ENCODE measurements around the gene C21orf58.
"Not testable (repeated sequence)": the region's sequence is repeated elsewhere in the genome, so short reads cannot be mapped to it uniquely, and the experiment has no call there.

The C21orf58 gene

DNA sequence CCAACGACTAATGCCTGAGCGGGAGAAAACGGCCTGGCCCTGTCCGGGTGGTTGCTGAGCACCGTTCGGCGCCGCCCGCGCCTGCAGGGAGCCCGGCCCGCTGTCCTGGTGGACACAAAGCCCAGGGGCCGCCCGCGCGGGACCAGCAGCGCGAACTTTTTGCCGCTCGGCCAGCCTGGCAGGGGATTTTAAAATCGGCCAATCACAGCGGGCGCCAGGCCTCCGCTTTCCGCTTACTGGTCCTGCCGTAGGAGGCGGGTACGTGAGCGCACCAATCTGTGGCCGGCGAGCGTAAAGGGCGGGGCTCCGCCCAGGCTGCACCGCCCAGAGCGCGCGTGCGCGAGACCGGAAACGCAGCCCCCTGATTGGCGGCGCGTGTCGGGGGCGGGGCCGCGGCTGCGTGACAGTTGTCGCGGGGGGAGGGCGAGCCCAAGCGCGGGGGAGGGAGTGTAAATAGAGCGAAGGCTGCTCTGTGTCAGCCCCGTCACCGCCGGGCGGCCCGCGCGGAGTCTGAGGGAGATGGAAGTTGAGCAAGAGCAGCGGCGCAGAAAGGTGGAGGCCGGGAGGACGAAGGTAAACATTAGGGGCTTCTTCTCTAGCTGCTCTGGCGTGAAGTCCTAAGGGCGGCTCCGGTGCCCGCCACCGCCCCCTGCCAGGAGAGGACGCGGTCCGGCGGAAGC is at the start of gene C21orf58, which contains the start of gene PCNT:
C21orf58 (minus strand) TSS at position 161 of the 680 bp plus-strand sequence. CDS start 1,132 bp downstream, outside the sequence.
PCNT (plus strand) TSS at position 447 of the 680 bp plus-strand sequence; CDS start at position 520, 73 bp downstream.
- DNase-seq = peak; percentile 98

DNA sequence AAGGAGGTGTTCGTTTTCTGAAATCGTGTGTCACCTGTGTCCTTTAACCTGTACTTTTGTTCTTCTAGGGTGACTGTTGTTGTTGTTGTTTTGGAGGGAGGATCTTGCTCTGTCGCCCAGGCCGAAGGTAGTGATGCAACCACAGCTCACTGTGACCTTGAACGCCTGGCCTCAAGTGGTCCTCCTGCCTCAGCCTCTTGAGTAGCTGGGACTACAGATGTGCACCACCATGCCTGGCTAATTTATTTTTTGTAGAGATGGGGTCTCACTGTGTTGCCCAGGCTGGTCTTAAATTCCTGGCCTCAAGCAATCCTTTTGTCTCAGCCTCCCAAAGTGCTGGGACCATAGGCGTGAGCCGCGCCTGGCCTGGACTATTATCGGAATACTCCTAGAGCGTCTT is 49.3 kb upstream of the C21orf58 start:
- not testable (repeated sequence) for DNase-seq

DNA sequence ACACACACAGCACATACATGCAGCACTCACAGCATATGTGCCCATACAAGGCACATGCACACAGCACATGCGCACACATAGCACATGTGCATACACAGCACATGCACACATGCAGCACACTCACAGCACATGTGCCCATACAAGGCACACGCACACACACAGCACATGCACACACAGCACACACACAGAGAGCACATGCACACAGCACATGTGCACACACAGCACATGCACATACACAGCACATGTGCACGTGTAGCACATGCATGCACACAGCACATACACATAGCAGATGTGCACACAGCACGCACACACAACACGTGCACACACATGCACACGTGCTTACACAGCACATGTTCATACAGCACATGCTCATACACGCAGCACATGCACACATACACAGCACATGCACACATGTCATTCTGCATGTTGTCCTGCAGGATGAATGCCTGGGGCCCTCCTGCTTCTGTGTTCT is 48.4 kb upstream of the C21orf58 start:
- DNase-seq = no peak

DNA sequence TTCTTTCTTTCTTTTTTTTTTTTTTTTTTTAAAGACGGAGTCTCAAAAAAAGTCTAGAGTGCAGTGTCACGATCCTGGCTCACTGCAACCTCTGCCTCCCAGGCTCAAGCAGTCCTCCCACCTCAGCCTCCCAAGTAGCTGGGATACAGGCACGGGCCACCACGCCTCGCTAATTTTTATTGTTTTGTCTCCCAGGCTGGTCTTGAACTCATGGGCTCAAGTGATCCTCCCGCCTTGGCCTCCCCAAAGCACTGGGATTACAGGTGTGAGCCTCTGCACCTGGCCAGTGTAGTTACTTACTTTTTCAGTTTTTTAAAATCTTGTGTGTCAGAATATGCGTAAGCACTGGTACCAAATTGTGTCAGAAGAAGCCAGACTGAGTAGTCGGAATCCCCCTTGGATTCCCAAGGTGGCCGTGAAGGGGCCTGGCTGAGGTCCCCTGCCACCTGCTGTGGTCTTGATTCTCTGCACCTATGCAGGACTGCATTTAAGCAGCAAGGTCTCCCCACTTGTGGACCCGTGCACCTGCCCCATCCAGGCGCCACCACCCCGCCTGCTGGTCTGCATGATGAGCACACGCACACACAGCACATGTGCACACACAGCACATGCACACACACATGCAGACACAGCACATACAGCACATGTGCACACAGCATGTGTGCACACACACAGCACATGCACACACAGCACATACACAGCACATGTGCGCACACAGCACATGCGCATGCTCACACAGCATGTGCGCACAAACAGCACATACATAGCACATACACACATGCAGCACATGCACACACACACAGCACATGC is 47.7 kb upstream of the C21orf58 start:
- no peak for DNase-seq

DNA sequence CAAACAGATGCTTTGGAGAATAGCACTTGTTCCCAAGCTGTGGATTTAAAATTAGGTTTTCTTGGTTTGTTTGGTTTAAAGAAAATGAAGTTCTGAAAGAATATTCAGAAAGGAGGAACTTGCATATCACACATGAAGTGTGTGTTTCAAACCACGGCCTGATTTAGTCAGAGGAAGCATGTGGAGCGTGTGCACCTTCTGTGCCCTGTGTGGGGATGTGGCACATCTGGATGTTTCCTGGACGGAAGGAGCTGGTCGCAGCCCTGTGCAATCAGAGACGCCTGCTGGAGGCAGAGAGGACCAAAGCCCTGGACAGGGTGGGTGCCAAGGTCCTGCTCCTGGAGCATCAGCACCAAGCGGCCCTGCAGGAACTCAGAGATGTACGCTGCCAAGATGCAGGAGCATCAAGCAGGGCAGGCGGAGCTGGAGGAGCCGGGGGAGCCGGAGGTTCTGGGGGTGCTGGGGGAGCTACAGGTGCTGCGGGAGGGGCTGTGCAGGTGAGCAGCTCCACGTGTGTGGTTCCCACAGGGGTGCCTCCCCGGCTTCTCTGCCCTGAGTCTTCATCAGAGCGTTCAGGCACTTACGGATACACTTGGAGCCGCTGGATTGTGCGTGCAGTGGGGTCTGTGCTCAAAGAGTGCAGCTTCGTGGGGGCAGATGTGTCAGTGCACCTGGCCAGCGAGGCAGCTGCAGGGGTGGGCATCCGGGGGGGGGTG is 46.0 kb upstream of the C21orf58 start:
- no peak for DNase-seq

DNA sequence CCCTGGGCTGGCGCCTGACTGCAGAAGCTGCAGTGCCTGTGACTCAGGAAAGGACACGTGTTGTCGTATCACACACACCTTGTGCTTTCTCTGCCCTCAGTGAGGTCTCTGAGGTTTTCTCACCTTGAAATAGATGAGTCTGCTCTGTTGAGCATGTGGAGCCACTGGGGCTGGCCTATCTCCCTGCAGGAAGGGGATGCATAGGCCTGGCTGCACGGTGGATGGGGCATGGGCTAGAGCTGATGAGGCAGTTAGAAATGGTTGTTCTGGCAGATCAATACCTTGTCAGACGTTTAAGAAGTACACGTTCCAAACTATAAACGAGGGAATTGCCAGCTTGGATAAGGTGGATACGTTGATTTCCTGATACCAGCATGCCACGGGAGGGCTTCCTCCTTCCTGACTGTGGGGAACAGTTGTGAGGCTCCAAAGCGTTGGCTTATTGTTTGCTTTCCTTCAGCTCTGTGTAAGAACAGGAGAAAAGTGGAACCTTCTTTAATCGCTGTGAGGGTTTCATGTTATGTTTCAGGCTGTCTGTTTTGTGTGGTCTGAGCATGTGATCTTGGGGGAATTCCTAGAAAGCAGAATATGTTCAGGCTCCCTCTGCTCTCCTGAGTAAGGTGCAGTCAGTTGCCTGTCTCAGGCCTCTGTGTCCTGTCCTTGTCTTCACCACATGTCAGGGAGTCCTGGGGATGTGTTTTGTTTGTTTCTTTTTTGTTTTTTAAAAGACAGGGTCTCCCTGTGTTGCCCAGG is 45.0 kb upstream of the C21orf58 start:
- DNase-seq = peak; percentile 53

DNA sequence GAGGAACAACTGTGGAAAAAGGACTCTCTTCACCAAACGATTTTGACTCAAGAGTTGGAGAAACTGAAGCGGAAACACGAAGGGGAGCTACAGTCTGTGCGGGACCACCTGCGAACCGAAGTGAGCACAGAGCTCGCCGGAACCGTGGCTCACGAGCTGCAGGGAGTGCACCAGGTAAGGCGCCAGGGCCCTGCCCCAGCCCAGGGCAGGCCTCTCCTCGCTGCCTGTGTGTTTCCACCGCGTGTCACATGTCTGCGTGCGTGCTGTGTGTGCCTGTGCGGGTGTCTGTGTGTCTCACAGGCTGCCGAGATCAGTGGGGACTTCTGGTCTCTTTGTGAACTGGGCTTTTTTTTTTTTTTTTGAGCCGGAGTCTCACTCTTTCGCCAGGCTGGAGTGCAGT is 43.3 kb upstream of the C21orf58 start:
- DNase-seq = no peak

DNA sequence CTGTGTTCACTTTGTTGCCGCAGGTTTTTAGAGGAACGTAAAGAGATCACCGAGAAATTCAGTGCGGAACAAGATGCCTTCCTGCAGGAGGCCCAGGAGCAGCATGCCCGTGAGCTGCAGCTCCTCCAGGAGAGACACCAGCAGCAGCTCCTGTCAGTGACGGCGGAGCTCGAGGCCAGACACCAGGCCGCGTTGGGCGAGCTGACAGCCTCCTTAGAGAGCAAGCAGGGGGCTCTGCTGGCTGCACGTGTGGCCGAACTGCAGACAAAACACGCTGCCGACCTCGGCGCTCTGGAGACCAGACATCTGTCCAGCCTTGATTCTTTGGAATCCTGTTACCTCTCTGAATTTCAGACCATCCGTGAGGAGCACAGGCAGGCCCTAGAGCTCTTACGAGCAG is 42.9 kb upstream of the C21orf58 start:
- no peak for DNase-seq

DNA sequence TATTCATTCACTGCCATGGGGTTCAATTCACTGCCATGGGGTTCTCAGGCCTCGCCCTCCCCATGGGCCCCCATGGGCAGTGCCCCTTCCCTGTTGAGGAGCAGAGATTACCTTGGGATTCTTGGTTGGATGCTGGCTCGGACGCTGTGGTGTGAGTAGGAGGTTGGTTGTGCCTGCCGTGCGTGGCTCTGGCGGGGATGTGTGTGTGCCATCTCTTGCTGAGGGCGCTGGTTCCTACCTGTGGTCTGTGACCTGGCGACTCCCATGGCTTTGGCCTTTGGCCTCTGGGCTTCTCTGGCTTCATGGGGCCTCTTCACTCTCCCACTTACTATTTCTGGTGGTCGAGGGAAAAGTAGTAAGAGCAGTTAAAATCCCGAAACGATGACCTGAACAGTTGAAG is 42.4 kb upstream of the C21orf58 start:
- no peak for DNase-seq

DNA sequence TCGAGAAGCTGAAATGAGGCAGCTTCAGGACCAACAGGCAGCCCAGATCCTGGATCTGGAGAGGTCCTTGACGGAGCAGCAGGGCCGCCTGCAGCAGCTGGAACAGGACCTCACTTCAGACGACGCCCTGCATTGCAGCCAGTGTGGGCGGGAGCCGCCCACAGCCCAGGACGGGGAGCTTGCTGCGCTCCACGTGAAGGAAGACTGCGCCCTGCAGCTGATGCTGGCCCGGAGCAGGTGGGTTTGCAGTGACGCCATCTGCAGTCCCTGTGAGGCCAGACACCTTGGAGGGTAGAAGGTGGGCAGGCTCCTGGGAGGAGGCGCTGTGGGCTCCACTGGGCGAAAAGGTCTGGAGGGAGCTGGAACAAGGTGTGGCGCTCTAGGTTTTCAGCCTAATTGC is 40.0 kb upstream of the C21orf58 start:
- DNase-seq = no peak

DNA sequence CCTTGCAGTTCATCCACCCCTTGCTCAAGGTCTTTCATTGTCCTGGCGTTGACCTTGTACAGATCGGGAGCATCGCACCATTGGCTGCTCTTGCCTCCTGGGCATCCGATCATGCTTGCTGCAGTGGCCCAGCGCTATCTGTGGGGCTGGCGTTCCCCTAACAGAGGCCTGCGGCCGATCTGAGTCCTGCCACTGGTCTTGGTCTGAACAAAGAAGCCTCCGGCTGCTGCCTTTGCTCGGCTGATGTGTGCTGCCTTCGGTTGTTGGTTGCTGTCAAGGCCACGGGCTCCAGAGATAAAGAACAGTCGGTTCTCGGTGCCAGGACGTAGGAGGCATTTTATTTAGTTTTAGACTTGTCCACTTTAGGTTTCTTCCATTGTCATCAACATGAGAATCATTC is 39.3 kb upstream of the C21orf58 start:
- DNase-seq = no peak

DNA sequence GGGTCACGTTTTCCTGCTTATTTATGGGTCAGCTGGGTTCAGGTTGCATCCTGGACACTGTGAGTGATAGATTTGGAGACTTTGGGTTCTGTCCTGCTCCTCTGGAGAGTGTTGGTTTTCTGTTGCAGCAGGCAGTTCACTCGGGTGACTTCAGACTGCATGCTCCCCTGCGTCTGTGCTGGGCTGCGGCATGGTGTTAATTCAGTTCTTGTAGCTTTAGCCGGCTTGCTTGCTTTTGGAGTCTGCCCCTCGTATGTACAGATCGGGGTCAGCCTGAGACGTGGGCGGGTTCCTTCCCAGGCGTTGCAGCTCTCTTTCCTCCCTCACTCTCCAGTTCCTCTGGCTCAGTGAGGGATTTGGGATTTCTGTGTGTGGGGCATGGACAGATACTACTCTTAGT is 38.3 kb upstream of the C21orf58 start:
- DNase-seq = no peak

DNA sequence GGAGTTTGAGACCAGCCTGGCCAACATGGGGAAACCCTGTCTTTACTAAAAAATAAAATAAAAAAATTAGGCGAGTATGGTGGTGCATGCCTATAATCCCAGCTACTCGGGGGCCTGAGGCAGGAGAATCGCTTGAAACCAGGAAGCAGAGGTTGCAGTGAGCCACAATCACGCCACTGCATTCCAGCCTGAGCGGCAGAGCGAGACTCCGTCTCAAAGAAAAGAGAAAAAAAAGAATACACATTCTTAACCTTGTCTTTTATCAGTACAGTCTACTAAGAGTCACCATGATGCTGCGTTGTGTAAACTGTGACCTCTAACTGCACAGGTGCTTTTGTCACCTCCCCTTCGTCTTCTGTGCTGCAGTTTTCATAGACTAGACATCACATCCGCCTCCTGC is 37.5 kb upstream of the C21orf58 start:
- no peak for DNase-seq

DNA sequence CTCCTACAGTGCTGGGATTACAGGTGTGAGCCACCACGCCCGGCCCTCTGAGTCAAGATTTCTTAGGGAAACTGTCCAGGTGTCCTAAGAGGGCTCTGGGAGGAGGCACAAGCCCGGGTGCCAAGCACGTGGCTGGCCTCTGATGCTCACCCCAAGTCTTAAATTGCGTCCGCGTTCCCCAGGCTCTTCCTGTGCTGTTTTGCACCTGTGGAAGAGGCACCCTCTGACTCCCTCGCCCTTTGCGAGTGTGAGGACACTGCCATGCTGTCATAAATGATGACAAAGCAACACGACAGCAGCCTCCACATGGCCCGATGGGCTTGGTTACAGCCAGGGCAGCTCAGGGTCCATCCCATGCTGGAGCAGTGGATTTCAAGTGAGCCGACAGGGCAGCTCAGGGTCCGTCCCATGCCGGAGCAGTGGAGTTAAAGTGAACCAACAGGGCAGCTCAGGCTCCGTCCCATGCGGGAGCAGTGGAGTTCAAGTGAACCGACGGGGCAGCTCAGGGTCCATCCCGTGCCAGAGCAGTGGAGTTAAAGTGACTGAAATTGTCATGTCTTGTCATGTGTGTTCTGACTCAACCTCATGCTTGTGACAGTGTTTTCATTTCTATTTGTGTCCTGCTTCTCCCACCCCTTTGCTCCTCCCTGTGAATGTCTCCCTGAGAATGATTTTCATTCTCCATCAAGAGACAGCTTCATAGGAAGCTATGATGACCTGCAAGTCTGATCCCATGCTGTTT is 34.2 kb upstream of the C21orf58 start:
- no peak for DNase-seq

DNA sequence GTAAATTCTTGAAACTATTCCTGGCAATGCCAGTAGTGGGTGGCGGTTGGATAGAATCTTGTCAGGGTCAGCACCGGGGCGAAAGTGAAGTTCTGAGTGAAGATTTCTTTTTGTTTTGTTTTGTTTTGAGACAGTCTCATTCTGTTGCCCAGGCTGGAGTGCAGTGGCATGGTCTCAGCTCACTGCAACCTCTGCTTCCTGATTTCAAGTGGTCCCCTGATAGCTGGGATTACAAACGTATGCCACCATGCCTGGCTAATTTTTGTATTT is 33.6 kb upstream of the C21orf58 start:
- DNase-seq = no peak

DNA sequence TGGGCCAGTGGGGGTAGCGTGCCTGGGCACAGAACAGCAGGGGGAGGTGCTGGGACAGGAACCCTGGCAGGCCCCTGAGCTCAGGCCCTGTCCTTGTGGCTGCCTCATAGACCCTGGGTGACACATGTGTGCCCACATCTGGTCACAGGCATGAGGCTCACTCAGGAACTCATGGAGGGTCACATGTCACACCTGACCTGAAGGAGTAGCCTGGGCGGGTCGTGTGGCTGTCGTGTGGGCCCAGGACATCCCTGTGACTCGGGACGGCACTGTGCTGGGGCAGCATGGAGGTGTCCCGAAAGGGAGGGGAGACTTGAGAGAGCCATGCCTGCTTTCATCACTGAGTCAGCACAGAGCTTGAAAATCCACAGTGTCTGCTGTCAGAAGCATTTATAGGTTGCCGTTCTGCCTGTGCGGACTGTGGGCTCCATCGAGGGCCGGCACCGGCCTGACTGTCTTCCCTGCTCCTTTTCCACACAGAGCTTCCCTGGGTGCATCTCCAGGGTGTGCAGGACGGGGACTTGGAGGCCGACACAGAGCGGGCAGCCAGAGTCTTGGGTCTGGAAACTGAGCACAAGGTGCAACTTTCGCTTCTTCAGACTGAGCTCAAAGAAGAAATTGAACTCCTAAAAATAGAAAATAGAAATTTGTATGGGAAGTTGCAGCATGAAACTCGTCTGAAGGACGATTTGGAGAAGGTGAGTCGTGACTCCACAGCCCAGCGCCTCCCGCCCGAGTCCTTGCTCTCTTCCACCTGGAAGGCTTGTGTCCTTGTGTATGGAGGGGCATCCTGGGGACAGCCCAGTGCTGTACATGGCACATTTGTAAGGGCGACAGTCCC is 33.0 kb upstream of the C21orf58 start:
- no peak for DNase-seq

DNA sequence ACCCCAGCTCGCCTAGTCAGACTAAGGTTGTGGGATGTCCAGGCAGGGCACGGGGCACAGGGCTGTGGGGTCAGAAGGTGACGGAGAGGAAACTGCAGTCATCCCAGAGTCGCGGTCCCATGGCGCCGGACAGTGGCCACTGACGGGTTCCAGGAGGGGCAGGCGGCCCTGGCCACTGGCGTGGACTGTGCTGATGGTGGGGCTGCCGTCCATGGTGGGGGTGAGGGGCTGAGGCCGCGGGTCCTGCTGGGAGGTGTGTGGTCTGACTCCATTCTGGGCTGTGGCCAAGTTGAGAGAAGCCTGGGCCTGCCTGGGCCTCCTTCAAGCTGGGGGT is 32.3 kb upstream of the C21orf58 start:
- no peak for DNase-seq

DNA sequence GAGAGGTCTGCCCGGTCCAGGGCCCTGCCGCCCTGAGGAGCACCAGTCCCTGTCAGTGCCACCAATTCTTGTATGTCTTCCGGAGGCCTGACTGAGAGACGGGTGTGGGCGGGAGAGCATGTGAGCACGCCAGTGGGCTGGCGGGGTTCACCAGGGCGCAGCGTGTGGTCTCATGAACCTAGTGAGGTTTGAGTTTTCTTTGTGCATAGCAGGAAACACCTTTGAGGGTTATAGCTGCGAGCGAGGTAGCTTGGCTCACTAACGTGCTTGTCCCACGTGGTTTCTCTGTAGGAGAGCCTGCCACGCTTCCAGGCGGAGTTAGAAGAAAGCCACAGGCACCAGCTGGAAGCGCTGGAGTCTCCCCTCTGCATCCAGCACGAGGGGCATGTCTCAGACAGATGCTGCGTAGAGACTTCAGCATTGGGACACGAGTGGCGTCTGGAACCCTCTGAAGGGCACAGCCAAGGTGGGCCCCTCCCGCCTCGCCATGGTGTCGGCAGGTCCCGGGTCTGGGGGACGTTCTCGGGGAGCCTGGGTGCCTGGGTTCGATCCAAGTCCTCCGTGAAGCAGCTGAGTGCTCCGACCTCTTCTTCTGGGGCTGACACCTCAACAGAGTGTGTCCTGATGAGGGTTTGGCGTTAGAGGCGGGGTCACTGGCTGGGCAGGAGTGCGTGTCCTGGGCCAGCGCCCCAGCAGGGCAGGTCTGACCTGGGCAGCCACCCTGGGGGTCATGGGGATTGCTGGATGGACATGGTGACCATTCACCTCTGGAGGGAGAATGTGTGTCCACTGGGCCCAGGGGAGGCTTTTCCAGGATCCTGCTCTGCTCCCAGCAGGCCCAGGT is 31.7 kb upstream of the C21orf58 start:
- no peak for DNase-seq

DNA sequence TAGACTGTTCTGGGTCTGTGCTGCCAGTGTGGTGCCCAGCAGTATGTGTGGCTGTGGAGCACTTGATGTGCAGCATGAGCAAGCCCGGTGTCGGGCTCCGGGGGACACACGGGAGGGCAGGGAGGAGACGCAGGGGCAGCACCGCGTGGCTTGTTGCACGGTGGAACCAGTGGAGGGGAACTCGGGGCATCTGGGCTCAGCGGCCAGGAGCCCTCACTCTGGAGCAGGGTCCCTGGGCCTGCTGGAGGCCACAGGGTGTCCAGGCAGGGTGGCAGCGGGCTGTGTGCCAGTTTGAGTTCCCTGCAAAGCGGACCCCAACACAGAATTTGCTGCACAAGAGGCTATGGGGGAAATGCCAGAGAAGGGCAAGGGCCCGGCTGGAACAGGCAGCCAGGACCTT is 30.8 kb upstream of the C21orf58 start:
- no peak for DNase-seq

DNA sequence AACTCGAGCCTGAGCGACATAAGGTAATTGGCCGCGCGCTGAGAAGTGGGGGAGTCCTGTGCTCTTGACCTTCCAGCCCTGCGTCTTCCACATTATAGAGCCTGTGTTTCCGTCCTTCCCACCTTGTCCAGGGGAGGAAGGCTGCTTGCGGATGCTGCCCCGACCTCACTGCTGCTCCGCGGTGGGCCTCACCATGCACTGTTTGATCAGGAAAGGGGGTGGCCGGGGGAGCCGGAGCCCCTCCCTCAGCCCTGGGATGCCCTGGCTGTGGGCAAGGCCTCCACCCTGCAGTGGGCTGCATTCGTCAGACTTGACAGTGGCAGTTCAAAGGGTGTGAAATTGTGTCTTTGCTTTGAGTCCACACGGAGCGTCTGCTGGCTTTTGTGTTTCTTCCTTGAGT is 30.4 kb upstream of the C21orf58 start:
- DNase-seq = no peak

DNA sequence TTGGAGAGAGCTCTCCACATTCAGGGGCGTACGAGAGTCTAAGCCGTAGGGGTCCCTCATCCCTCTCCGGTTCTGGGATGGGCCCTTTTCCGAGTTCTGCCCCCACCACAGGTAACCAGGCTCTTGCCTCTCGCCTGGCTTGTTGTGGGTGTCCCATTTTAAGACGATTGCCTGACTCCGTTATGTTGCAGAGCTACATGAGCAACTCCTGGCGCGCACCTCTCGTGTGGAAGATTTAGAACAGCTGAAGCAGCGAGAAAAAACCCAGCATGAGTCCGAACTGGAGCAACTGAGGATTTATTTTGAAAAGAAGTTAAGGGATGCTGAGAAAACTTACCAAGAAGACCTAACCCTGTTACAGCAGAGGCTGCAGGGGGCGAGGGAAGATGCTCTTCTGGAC is 29.2 kb upstream of the C21orf58 start:
- no peak for DNase-seq
